ENCODE measurements around the gene CRAMP1. TPM values are rescaled to one million over a fixed set of nuclear protein-coding genes. Genes with fewer than 3 reads are reported as not detected.

The CRAMP1 gene
- total and polyA plus RNA-seq, 2 of the 8 experiments (the other 6 are each of a cell fraction or from before 2014, with no cell fraction given): 19.2 to 23.2 TPM

- H3K4ac ChIP-seq (replicated peaks; ENCODE audit: insufficient read length, low read depth, low read length): no peak overlapping the region
- H3K9ac ChIP-seq (replicated peaks in 1 of 4; ENCODE audit: extremely low read depth in 1 of 4, low read depth in 3 of 4, low read length in 3 of 4): peak overlapping the region; percentile 65 to 83 (median 74)
- H3K4me1 ChIP-seq (replicated peaks in 1 of 4; ENCODE audit: control insufficient read depth in 3 of 4, insufficient read depth in 4 of 4, low read length in 3 of 4): peaks cover 3 to 11% (median 9%) of the 10 kb centered on the region in 4 experiments; a peak in 5 of 7 replicates
- peaks cover 0 to 10% (median 8%) of the 10 kb centered on the region in 4 experiments; a peak in 5 of 7 replicates for H3K27me3 ChIP-seq (replicated peaks in 1 of 4; ENCODE audit: control insufficient read depth in 3 of 4, extremely low read depth in 1 of 4, insufficient read depth in 3 of 4, low read length in 3 of 4)
- no peak overlapping the region for H2BK12ac ChIP-seq (ENCODE audit: low read depth, low read length)
- FAIRE-seq (no peak), DNase-seq (ENCODE audit: low read depth in 1 of 2, low spot score in 2 of 2) (peak in 1 of 2 experiments; percentile 52)
- H2BK15ac ChIP-seq (ENCODE audit: low read length): no peak overlapping the region
- no peak overlapping the region for H2BK5ac ChIP-seq (ENCODE audit: low read depth, low read length)
- ChIA-PET POLR2A (ENCODE audit: partially characterized antibody) (interaction anchor here (1.1 to 2.2 kb wide), 2 partner anchors 64 to 67 kb away, joined by 3 to 9 read pairs; partner anchors contain the start of gene JPT2), CTCF (ENCODE audit: partially characterized antibody) (no interaction called here)
- no peak overlapping the region for H3K27ac ChIP-seq (ENCODE audit: low read depth, low read length)
- H2AFZ ChIP-seq (ENCODE audit: low read length): no peak overlapping the region
- no peak overlapping the region for H3K14ac ChIP-seq (ENCODE audit: insufficient read length)
- no peak overlapping the region for H3K23ac ChIP-seq (ENCODE audit: insufficient read length)
- peaks cover 0 to 13% (median 1%) of the 10 kb centered on the region in 4 experiments; a peak in 4 of 8 replicates for H3K36me3 ChIP-seq (ENCODE audit: control insufficient read depth in 2 of 4, insufficient read depth in 4 of 4, low read length in 3 of 4)
- H4K5ac ChIP-seq (ENCODE audit: insufficient read length, low read depth, low read length): no peak overlapping the region
- no peaks in the 10 kb centered on the region for H3K9me3 ChIP-seq (ENCODE audit: insufficient read depth in 2 of 2, low read depth in 1 of 2, low read length in 1 of 2)
- peak overlapping the region; percentile 72 to 74 for H3K4me2 ChIP-seq (ENCODE audit: insufficient read depth in 1 of 2, low read depth in 2 of 2, low read length in 2 of 2)
- peak overlapping the region; percentile 98; the same call in 1 of the 2 replicates for H4K8ac ChIP-seq (ENCODE audit: extremely low read depth, insufficient read depth, low read length)
- WGBS, 2 experiments (ENCODE audit: extremely low coverage in 1 of 2, insufficient coverage in 1 of 2, insufficient read length in 1 of 2, insufficient replicate concordance in 2 of 2, low coverage in 1 of 2, low lambda C conversion rate in 2 of 2, missing lambda C conversion rate in 1 of 2): 3% methylated on average over 24 of the region's 80 CpGs; no CpG with 5 or more reads in 1 of the 2 experiments
- H3K56ac ChIP-seq (replicated peaks; ENCODE audit: insufficient read length, low read depth, low read length): peak overlapping the region; percentile 69
- peaks cover 20% of the 10 kb centered on the region for H3K23me2 ChIP-seq (ENCODE audit: low read depth, low read length)
- no peak overlapping the region for H2BK20ac ChIP-seq (ENCODE audit: low read length)
- no peak overlapping the region for H2BK120ac ChIP-seq (replicated peaks; ENCODE audit: low read depth, low read length)
- peaks cover 9 to 10% of the 10 kb centered on the region in 2 experiments for H4K20me1 ChIP-seq (replicated peaks in 1 of 2; ENCODE audit: control insufficient read depth in 1 of 2, insufficient read depth in 2 of 2, low read length in 2 of 2)
- H3K4me3 ChIP-seq (ENCODE audit: extremely low read depth in 1 of 4, insufficient read depth in 2 of 4, low read depth in 3 of 4, low read length in 4 of 4): peak overlapping the region; percentile 58 to 77 (median 66)
- H2AK5ac ChIP-seq (ENCODE audit: low read depth, low read length): no peak overlapping the region
- H3K79me1 ChIP-seq (ENCODE audit: low read depth, low read length): peaks cover 10% of the 10 kb centered on the region
- H4K91ac ChIP-seq (replicated peaks; ENCODE audit: insufficient read length, low read length): no peak overlapping the region
- H3K18ac ChIP-seq (ENCODE audit: extremely low read depth, low read length): no peak overlapping the region; the same call in 1 of the 2 replicates
- H3K79me2 ChIP-seq (ENCODE audit: control insufficient read depth in 1 of 2, insufficient read depth in 2 of 2, low read length in 2 of 2): peaks cover 7 to 53% of the 10 kb centered on the region in 2 experiments
- TF ChIP-seq POLR2A (IDR thresholded peaks at IDR 0.05; ENCODE audit: control extremely low read depth in 1 of 2, low read depth in 2 of 2, low read length in 2 of 2): peak in 1 of 2 experiments; percentile 11; a peak in 1 of 3 replicates
- no peak for TF ChIP-seq RAD21 (IDR thresholded peaks at IDR 0.05 in 1 of 2, conservative IDR thresholded peaks at IDR 0.05 in 1 of 2; ENCODE audit: low read depth in 2 of 2, low read length in 2 of 2)
- no peak for TF ChIP-seq E2F6 (IDR thresholded peaks at IDR 0.05)
- no peak; the same call in none of the 2 replicates for TF ChIP-seq TAF1 (IDR thresholded peaks at IDR 0.05; ENCODE audit: low read depth, low read length)
- TF ChIP-seq ASH2L (IDR thresholded peaks at IDR 0.05; ENCODE audit: low read length): peak; percentile 22
- no peak for TF ChIP-seq JUND (IDR thresholded peaks at IDR 0.05; ENCODE audit: low read length)
- peak; percentile 86 for TF ChIP-seq YY1 (IDR thresholded peaks at IDR 0.05; ENCODE audit: low read depth, low read length)
- peak; percentile 69 for TF ChIP-seq CREB1 (IDR thresholded peaks at IDR 0.05)
- TF ChIP-seq SRF (IDR thresholded peaks at IDR 0.05; ENCODE audit: low read depth, low read length): no peak
- TF ChIP-seq GABPA (IDR thresholded peaks at IDR 0.05; ENCODE audit: borderline replicate concordance, insufficient read depth, low read length): no peak
- peak; percentile 36; the same call in 1 of the 2 replicates for TF ChIP-seq PHF8 (conservative IDR thresholded peaks at IDR 0.05; ENCODE audit: low read depth, low read length)
- peak; percentile 66 for TF ChIP-seq KDM4A (IDR thresholded peaks at IDR 0.05; ENCODE audit: low read depth, low read length, severe bottlenecking)
Observed at GRCh38 chr16:1614456-1615102, 2.4 kb downstream of the CRAMP1 start.
